H1 (cell line): ENCODE measurements around the gene CCDC92B. TPM values are rescaled to one million over a fixed set of nuclear protein-coding genes. Genes with fewer than 3 reads are reported as not detected.

Source experiments
- RFX5 ChIP-seq: IDR thresholded peaks from 2 replicates; pipeline ENCODE4 v1.6.1; 2011; ENCODE audit warnings: low read depth, low read length, improper control_type of control experiment, borderline replicate concordance
- polyA plus RNA-seq, 7 experiments: library from polyadenylated mRNA; depleted of rRNA in 3 of 7; stranded (reverse) in 5 of 7; unstranded in 2 of 7; fragments of >200 nt in 5 of 7; fragments of 200-250 nt in 2 of 7; gene quantifications; 1 replicate in 5 of 7; 2 replicates in 1 of 7; 4 replicates in 1 of 7; pipeline versions ENCODE4 v1.2.1 to v1.2.3, GENCODE V29; 2011 to 2013; ENCODE audit warnings: missing spikeins in 2 of 7, mixed read lengths in 2 of 7
- total RNA-seq: library from RNA; stranded (reverse); fragmentation: NEBNext Ultra II Directional; extraction: Animal tissue kit (Norgen Biotek cat#: 25700); gene quantifications from 2 replicates; pipeline ENCODE4 v1.2.1, GENCODE V29; 2021

The CCDC92B gene
- total and polyA plus RNA-seq, 2 of the 8 experiments (the other 6 are each of a cell fraction or from before 2014, with no cell fraction given), result 5.5 to 12.1 TPM

DNA sequence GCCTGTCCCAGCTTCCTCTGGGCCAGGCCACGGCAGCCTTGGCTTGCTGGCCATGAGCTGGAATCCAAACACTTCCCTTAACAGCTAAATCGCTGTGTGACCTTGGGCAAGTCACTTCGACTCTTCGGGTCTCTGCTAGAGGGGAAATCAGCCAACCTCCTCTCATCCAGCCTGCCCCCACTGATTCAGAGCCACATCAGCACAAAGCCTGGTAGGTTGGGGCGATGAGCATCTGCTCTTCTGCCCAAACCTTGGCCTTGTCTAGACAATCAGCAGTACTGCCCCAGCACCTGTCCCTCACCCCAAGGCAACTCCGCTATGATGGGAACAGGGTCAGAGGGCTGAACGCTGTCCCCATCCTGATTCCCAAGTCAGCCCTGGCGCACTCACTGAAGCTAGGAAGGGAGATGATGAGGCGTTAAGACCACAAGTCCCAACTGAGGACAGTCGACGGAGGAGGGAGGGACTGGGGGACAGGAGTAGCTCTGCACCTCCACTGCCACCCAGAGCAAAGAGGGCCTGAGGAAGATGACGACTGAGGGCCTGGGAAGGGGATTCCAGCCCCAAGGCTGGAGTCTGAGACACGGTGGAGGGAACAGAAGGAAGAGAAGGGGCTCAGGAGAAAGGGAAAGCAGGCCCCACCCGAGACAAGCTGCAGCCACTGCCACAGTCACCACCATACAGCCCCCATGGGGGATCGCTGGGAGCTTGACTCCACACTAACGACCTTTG, 39.2 kb downstream of the CCDC92B start (continued):
- no peak for TF ChIP-seq RFX5
